Stimulated activated CD4-positive, alpha-beta T cell treated with anti-CD3 and anti-CD28 coated beads, Interleukin-12 subunit alpha, Interleukin-12 subunit beta, amount 100 ng/mL, for 48 hours (primary cell): ENCODE data around the gene ABRACL.
A peak's percentile ranks its signal among the peaks of the same experiment; 100 is the strongest.
"Not testable (repeated sequence)": the region's sequence is repeated elsewhere in the genome, so short reads cannot be mapped to it uniquely, and the experiment has no call there.

ENCODE experiments used
- DNase-seq, 3 donors: peaks; one replicate each; pipeline ENCODE4 v3.0.0-alpha.2; 2020; ENCODE audit warnings: low read depth in 2 of 3, low spot score in 1 of 3

The ABRACL gene

GRCh38 chr6:139028658-139029469, at the start of gene ABRACL:
TSS of gene ABRACL (plus strand) at chr6:139028745. CDS start at chr6:139034161, 5,416 bp downstream.
- DNase-seq: peak; percentile 79 to 84 (median 83)

- DNase-seq: no peak
These were observed 49.2 kb upstream of the ABRACL start for GRCh38 chr6:138979365-138979764.

GRCh38 chr6:138979813-138980668, 48.5 kb upstream of the ABRACL start:
- no peak for DNase-seq

- no peak for DNase-seq
These were observed 47.1 kb upstream of the ABRACL start for GRCh38 chr6:138981416-138981815.

DNA sequence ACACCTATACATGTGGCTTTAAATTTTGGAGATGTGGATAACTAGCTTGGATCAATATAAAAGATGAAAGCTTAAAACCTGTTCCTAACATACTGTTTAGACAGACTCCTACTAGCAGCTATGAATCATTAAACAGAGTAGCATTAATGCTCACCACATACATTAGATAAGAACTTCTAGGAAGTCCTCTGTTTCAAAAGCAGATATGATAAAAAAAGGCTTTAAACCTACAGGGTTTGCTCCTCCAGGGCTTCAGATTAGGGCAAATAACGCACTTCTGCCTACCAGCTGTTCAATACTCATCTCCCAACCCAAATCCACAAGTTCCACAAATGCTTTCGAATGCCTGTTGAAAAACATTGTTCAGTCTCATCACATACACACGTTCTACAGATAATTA, 42.0 kb upstream of the ABRACL start:
- DNase-seq: no peak

GRCh38 chr6:138987080-138987642, 41.4 kb upstream of the ABRACL start:
- DNase-seq: peak in 1 of 3 donors; percentile 5

- peak; percentile 84 to 88 (median 88) for DNase-seq
These were observed 40.7 kb upstream of the ABRACL start, which contains the start of gene REPS1 for GRCh38 chr6:138987643-138988468. TSS of gene REPS1 (minus strand) at chr6:138988253. CDS start at chr6:138987682, 571 bp downstream.

- no peak for DNase-seq
These were observed 40.1 kb upstream of the ABRACL start for GRCh38 chr6:138988469-138988834.

DNA sequence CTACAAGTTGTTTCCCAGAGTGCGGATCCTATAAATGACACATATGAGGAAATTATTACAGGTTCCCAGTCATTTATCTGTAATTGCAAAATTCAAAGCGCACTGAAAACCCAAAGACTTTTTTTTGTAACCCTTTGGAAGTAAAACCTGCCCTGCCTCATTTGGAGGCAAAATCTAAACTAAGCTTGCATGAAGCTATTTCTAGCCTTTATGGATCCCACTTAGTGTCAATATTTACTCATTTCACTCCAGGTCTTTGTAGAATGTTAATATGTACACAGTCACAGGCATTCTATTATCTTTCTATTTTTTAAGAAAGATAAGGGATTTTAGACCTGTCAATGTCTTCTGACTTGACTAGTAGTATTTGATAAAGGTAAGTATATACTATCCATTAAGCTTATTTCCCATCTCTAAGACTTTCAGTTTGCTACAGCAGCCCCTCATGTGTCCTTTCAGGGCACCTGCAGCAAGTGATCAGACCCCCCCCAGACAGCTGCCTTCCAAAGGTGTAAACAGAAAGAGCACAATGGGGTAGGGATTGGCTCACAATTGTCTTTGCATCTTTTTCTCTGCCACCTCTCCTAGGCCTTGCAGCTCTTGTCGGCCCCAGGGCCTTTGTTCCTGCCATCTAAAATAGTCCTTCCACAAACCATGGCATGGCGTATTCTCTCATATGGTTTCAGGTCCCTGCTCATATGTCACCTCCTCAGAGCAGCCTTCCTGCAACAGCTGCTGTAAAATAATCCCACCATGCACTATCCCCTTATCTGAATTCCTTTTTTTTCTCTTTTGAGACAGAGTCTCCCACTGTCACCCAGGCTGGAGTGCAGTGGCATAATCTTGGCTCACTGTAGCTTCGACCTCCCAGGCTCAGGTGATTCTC, 39.2 kb upstream of the ABRACL start:
- no peak for DNase-seq

DNA sequence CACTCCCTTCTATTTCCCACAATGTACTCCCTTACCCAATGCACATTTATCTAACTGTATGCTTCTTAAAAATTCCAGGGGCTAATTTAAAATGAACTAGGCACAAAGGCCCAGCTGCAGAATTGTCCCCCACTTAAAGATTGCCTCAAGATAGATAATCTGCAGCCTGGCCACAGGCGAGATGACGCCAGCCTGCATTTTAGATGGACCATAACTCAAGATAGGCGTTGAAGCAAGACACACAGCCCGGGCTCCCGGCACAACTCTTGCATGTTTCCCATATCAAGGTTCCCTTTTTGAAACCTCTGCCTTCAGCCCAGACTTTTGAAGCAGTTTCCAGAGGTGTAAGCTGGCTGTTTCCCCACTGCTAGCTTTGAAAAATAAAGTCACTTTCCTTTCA, 37.3 kb upstream of the ABRACL start:
- DNase-seq: no peak

GRCh38 chr6:138992965-138993364, 35.6 kb upstream of the ABRACL start:
- DNase-seq: not testable (repeated sequence)

GRCh38 chr6:138993410-138993809, 35.1 kb upstream of the ABRACL start:
- not testable (repeated sequence) for DNase-seq

GRCh38 chr6:138996524-138996923, 32.0 kb upstream of the ABRACL start:
- DNase-seq: no peak

GRCh38 chr6:138997136-138997535, 31.4 kb upstream of the ABRACL start:
- no peak for DNase-seq

DNA sequence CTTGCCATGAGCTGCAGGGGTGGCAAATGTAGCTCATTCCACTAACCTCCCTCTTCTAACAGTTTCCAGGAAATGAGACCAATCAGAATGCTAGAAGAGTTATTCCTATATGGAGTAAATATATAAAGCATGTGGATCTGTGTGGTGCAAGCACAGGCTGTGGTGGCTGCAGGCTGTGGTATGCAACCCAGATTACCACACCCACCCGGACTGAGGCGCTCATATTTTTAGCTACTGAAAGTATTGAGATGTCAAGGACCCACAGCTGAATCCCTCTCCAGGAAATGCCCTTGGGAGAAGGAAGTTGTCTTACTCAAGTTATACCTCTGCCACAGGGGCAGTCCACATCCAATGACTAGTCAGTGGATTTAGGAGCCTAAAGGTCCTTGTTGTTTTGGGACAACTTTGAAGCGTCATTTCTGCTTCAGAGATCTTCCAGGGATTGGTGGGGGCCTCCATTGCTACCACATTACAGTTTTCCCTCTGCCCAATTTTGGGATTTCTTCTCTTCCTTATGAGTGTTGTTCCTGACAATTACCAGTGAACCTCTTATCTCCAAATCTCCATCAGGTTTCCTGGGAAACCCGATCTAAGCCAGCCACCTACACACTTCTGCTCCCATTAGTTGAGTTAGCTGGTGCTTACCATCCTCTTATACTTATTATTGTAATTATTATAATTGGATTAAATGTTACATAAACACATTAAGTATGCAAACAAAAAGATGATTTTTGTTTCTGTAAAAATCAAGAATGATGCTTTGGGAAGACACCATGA, 28.4 kb upstream of the ABRACL start:
- DNase-seq: no peak

- no peak for DNase-seq
These were observed 24.8 kb upstream of the ABRACL start for GRCh38 chr6:139003751-139004150.

GRCh38 chr6:139006477-139006876, 22.1 kb upstream of the ABRACL start:
- DNase-seq: no peak

DNA sequence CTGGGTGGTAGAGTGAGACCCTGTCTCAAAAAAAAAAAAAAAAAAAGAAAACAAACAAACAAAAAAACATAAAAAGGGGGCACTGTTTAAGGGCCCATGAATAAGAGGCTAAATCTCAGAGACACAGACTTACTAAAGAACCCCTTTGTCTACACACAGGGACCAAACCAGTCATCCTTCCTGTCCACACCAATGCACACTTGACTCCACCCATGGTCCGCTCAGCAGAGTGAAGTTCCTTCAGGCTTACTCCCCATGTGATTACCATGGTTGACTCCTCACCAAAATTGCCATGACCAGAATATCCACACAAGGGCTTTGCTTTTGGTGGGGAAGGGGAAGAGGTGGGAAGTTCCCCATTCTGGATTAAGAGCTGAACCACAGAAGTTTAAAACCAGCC, 21.1 kb upstream of the ABRACL start:
- no peak for DNase-seq

GRCh38 chr6:139008117-139008516, 20.4 kb upstream of the ABRACL start:
- DNase-seq: no peak
